ENCODE results near the gene CCDC88C.
A peak's percentile ranks its signal among the peaks of the same experiment; 100 is the strongest.

CCDC88C gene

DNA sequence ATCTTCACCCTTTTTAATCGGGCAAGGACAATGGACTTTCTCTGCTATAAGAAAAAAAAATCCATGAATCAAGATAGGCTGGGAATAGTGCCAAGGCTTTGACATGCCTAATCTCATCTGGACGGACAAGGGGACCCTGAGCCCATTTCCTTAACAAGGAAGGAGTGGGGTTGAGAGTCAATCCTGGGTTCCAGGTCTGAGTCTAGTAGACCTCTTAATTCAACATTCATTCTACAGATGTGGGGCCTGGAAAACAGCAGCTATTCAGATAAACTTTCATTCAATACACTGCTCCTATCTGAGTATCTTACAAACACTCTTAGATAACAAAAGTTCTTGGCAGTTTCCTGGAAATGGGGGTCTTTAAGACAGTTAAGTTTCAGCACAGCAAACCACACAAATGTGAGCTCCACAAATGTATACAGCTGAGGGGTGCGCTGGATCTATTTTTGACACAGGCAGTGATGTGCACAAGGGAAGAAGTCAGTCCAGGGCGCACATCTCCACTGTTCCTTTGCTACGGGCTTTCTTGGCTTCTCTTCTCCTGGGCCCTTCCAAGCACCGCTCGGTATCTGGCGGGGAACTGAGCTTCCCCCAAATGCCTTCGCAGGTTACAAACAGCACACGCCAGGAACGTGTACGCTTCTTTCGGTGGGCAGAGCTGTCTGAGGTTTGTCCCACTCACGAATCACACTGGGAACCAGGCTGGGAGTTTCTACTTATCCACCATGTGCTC lies 90.9 kb downstream of the CCDC88C start:
- no peak for DNase-seq

DNA sequence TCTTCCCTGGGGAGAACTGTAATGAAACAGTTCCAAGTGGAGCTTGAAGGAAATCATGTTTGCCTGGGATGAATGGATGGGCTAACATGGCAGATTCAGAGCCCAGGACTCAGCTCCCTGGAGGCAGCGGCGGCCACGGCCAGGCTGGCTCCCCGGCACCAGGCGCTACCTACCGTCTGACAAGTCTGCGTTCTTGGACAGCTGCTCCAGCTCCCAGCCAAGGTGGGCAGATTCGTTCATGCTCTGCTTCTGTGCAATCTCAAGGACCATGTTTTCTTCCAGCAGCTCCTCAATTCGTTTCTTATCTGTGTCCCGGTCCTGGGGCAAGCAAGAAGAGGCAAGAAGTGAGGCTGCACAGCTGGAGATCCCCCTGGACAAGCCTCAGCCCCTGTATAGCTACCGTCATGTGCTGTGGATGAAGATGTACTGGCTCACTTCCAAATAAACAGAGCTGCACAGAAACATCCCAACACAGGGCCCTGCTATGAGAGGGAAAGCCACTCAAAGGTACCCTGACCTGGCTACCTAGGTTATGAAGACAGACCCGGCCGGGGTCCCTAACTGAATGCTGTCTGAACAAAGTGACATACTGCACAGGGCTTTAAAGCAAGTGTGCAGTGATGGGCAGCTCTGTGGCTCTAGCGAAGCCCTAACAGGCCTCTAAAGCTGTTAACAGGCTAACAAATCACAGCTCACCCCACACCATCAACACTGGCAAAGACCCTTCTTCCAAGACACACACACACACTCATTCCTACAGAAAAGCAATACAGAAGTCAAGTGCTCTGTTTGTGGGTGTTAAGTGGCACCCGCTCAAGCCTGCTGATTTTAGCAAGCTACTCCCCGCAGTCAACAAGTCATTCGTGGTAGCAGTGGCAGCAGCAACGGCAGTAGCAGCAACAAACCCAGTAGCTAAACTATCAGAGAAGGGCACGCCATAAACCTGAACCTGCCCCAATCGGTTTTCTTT lies 92.7 kb downstream of the CCDC88C start:
- peak in 1 of 5 experiments; percentile 50 for DNase-seq

DNA sequence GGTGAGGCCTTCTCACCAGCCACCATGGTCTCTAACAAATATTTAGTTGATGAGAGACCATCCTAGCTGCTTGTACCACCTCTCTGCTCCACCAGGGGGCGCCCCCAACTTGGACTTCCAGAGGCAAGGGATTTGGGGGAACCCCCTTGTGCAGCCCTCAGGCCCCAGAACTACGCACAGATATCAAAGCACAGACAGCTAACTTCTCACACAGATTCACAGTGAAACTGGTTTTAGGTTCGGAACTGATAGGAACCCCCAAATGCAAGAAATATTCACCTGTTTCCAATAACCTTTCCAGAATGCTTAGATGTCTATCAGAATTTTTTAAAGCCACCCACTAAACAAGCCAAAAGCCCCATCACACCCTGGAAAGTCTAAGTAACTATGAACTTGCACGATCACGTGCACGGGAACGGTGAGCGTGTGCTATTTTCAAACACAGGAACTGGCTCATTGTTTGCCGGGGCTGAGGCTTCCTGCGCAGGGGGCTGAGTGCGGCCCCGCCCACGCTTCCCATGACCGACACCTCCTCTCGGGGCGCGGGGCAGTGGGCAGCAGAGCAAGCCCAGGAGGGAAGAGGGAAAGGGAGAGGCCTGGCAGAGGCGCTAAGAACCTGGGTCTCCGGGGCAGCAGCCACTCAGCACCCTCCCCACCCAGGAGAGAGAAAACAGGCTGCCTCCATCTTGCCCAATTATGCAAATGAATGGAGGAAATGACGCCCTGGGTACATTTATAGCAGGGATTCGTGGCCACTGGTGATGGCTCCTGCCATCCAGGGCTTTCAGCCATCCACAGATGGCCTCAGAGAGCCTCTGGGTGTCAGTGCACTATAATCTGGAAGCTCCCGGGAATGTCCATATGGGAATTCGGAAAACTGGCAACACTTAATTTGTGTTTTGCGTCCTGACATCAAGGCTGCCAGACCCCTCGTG lies 93.7 kb downstream of the CCDC88C start:
- DNase-seq, result peak; percentile 85 to 94 (median 88)

DNA sequence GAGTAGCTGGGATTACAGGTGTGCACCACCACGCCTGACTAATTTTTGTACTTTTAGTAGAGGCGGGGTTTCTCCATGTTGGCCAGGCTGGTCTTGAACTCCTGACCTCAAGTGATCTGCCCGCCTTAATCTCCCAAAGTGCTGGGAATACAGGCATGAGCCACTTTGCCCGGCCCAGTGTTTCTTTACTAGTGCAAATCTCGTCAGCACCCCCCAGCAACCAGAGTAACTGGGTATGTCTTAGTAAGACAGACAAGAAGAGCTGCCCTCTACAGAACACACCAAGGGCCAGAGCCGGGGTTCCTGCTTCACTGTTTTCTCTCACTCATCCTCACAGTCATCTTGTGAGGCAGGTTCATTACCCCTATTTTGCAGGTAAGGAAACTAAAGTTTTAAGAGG lies 94.6 kb downstream of the CCDC88C start:
- DNase-seq, result no peak

DNA sequence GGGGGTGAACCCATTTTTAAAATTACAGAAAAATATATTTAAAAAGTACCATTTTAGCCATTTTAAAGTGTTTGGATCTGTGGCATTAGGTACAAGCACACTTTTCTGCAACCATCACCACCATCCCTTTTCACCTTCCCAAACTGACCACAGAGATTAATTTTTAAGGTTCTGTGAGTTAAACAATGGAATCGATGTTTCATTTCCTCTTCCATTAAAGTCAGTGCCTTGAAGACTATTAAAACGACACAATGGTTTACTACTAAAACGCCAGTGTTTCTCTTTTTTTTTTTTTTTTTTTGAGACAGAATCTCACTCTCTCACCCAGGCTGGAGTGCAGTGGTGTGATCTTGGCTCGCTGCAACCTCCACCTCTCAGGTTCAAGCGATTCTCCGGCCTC lies 95.0 kb downstream of the CCDC88C start:
- no peak for DNase-seq

DNA sequence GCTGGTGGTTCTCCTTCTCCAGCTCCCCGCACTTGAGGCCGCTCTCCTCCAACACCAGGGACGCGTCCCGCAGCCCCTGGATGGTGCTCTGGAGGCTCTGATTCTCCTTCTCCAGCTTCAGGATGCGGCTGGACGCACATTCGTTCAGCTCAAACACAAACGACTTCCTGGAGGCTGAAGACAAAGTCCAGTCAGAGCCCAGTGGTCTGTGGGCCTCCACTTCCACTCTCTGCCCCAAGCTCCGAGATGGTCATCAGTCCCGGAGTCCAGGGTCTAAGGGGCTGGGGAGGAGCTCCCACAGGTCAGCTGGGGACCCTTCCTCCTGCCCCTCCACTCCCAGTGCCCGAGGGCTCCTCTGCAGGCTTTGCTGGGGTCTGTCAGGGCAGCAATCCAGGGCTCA lies 96.5 kb downstream of the CCDC88C start:
- no peak for DNase-seq

DNA sequence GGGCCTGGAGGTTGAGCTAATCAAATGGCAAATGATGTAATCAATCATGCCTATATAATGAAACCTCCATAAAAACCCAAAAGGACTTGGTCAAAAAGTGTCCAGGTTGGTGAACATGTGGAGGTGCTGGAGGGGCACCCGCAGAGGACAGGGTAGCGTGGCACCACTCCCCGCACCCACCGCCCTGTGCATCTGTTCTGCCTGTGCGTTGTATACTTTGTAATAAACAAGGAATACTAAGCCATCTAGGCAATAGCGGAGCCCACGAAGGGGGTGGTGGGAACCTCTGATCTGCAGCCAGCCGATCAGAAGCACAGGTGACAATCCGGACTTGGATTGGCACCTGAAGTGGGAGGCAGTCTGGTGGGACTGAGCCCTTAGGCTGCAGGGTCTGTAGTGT lies 97.4 kb downstream of the CCDC88C start:
- DNase-seq, result no peak

DNA sequence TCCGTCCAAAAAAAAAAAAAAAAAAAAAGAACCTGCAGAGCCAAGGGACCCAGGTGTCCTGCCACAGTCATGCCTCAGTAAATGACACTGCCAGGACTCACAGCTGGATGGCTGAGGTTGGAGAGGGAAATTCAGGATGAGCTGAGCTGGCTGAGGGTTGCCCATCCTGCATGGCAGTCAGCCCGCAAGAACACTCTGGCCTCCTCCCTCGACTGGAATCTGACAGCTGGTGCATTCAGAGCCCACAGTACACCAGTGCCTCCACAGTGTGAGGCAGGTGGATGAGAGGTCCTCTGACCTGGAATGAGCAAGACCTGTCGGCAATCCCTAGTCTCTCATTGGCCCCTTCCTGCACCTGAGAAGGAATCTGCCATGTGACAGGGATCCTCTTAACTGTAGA lies 98.7 kb downstream of the CCDC88C start:
- DNase-seq, result no peak

DNA sequence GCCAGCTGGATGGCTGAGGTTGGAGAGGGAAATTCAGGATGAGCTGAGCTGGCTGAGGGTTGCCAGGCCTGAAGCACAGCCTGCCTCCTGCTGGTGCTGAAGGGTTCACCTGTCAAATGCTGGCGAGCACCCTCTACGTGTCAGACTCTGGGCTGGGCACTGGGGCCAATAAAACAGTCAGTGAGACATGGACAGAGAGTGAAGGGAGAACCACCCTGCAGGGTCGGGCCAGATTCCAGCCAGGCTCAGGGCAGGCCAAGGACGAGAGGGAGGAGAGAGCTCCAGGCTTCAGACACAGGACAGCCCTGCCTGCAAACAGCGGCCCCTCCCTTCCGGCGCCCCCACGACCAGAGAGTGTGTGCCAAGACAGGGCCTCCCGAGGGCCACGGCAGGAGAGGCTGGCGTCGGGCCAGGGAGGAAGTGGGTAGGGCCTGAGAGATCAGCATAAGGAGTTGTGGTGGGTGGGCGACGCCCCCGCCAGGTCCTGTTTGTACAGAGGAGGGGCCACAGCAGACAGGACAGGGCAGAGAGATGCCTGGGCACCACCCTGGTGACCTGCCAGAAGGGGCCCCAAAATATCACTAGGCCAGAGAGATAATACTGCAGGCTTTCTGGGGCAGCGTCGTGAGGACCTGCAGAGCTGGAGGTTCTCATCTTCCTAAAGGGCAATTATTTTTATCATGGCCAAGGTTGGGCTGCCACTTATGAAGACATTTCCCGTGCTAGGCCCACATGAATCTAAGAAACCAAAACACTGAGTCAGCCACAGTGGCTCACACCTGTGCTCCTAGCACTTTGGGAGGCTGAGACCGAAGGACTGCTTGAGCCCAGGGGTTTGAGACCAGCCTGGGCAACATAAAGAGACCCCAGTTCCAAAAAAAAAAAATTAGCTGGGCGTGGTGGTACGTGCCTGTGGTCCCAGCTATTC lies 100.0 kb downstream of the CCDC88C start:
- DNase-seq, result peak; percentile 45 to 95 (median 62)

DNA sequence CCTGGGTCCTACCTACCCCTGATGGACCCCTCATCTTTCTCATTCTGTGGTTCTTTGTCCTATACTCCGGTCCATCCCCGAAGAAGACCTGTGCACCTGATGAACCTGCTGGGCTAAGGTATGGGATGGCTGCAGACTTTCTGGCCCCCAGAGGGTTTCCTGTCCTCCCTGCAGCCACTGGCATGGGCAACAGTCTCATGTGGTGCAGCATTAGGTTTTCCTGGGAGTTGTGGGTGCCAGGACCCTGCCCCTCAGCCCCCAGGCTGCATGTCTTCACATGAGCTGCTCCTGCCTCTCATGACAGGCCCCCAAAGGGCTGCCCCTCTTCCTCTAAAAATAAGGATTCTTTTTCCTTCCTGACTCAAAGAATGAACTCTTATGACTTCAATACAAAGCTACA lies 100.9 kb downstream of the CCDC88C start:
- DNase-seq, result no peak

DNA sequence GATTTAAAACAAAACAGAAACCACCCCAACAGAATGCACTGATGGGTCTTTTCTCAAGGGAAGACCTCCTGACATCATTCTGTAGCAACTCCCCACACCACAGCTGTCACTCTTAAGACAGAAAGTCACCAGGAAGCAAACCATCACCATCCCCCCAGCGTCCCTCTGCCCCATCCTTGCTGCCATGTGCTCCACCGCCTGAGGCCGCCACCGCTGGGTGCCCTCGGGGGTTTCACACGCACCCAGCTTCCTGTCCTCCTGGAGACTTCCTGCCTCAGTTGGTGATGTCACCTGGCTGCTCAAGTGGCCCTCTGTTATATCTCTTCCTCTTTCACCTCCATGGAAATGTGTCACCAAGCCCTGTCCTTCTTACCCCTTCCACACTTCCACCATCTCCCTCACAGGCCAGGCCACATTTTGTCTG lies 101.8 kb downstream of the CCDC88C start:
- DNase-seq, result peak; percentile 56 to 99 (median 77)

DNA sequence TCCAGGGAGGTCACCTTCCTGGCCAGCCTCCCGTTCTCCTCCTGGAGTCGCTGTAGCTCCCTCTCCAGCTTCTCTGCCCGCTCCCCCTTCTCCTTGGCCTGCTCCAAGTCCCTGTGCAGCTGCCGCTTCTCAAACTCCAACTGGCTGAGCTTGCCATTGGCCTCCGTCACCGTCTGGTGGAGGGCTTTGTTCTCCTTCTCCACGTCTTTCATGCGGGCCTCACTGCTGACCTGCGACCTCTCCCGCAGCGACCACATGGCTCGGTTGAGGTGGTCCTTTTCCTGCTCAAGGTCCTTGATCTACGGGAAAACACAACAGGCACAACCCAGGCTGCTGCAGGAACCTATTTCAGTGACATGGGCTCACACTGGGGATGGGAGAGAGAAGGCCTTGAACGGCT lies 103.8 kb downstream of the CCDC88C start:
- no peak for DNase-seq

DNA sequence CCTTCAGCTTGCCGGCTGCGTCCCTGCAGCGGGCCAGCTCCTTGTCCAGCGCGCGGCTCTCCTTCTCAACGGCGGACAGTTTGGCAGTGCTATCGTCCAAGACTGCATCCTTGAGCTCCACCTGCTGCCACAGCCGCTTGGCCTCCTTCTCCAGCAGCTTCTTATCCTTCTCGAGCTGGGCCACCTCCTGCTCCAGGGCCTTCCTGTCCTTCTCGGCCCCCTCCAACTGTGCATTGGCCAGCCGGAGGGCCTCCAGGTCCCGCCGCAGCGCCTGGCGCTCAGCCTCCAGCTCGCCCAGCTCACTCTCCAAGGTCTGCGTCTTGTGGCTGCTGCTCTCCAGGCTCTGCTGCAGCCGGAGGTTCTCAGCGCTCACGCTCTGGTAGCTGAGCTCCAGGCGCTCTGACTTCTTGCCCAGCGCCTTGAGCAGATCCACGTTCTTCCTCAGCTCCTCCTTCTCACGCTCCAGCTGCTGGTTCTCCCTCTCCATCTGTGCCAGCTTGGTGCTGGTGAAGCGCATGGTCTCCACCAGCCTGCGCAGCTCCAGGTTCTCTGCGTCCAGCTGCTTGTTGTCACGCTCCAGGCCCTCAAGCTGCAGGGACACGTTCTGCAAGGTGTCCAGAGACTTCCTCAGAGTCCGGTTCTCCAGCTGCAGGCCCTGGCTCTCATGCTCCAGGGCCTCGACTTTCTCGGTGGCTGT lies 104.3 kb downstream of the CCDC88C start:
- no peak for DNase-seq

DNA sequence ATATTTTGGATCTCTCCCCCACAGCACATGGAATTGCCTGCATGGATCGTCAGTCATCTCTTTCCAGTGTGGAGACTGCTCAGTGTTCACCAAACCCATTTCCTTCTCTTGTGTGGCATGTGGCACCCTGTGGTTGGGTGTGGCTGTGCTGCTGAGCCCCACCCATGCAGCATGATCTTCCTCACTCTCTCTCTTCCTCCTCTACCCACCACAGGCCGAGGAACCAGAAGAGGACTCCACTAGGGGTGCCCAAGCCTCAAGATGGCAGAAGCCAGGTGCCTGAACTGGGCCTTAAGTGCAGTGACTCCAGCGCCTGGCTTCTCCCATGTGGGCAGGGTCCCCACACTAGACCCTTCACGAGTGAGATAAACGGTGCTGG lies 106.3 kb downstream of the CCDC88C start:
- DNase-seq, result peak in 3 of 5 experiments; percentile 54 to 96 (median 71)

DNA sequence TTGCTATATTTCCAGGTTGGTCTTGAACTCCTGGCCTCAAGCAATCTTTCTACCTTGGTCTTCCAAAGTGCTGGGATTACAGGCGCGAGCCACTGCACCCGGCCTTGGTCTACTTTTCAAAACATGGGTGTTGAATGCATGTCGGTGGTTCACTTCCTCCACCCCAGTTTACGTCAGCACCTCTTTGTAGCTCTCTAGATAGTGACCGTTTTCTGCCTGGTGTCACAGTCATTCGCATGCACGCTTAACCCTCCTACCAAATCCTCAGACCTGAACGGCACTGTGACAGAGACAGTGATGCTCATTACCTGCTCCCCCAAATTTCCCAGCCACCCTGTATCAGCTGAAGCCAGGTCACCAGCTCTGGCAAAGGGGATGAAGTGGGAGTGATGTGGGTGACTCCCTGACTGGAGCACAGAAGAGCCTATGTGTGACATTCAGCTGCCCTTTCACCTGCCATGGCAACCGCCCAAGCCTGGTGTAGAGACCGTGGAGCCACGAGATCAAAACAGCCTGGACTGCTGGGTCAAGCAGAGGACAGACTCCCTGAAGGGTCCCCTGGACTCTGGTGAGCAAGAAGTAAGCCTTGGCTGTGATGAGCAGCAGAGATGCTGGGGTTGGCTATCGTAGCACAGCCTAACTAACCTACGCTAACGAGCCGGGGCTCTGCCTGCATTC lies 106.9 kb downstream of the CCDC88C start:
- peak in 3 of 5 experiments; percentile 36 to 92 (median 69) for DNase-seq

DNA sequence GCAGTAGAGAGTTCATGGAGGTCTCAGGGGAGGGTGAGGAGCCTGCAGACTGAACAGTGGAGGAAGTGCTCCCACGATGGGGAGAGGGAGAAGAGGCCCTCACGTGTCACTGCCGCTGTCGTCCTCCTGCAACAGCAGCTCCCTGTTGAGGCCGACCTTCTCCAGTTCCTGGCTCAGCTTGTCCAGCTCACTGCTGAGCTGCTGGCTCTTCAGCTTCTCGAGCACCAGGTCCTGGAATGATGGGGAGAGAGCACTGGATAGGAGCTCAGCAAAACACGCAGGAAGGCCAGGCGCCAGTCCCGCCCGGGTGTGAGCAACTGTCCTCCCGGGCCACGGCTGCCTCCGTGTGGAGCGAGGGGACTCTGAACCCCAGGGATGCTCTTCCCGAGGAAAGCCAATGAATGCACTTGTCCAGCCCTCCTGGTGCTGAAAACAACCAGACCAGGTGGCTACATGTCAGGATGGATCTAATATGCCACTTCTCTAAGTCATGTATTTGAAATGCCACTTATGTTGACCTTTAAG lies 107.8 kb downstream of the CCDC88C start:
- no peak for DNase-seq

DNA sequence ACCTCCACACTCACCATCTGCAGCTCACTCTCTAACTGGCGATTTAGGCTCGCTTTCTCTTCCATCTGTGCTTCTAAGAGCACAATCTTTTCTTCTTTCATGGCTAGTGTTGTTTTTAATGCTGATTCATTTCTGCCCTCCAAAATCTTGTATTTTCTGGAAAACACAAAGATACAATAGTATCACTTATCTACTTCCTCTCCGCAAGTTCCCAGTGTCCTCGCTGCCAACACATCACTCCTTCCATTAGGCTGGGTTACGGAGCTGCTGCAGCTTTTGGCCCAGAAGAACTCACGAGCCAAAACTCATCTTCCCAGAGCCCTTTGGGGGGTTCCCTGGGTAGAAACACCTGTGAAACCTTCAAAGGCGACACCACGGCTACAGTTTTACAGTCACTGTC lies 109.3 kb downstream of the CCDC88C start:
- no peak for DNase-seq

DNA sequence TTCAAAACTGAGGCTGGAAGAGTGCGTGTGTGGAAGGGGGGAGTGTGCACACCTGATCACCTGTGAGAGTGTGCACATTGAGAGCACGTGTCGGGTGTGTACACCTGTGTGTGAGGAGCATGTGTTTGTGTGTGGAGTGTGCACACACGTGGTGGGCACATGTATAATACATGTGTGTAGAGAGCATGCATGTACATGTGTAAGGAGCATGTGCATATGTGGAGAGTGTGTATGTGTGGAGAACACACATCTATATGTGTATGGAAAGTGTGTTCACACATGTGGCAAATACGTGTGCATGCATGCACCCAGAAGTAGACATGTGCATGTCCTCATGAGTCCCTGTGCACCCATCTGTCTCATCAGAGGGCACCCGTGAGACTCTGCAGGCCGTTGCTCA lies 110.0 kb downstream of the CCDC88C start:
- no peak for DNase-seq

DNA sequence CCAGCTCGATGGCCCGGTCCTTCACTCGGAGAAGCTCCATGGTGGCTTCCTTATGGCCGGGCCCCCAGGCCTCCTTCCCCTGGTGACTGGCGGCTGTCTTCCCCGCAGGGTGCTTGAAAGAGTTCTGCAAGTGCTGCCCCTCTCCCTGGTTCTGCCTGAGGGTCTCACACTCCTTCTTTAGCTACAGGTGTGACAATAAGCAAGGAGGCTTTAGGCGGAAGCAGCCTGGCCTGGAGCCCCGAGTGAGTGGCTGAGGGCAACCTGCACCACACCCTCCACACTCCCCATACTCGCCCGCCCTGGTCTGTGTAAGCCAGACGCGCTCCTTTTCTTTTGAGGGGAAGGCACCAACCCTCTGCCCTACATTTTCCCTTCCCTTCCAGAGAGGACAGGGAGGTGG lies 110.6 kb downstream of the CCDC88C start:
- DNase-seq, result no peak

DNA sequence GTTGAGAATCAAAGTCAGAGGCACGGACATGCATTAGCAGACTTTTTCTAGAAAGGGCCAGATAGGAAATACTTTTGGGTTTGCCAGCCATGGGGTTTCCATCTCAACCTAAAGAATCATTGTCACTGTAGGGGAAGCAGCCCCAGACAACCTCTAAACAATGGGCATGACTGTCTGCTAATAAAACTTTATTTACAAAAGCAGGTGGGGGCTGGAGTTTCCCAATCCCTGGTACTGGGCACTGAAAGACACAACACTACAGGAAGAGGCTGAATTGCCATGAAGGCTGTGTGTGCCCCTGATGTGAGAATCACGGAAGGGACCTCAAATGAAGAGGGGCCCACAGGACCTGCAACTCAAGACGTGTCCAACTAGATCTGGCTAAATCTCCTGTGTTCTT lies 111.1 kb downstream of the CCDC88C start:
- DNase-seq, result no peak
